Heart left ventricle (tissue), 16 donors: ENCODE results near the gene LRRC55. TPM values are rescaled to one million over a fixed set of nuclear protein-coding genes. Genes with fewer than 3 reads are reported as not detected.

Source experiments
- ATAC-seq, 4 donors: fragments of 200-7000 bp; cut with Tn5 transposase; one replicate each; pipeline ENCODE4 v1.9.1; 2020 to 2022; ENCODE audit warnings: moderate library complexity in 4 of 4, mild to moderate bottlenecking in 3 of 4, moderate number of reproducible peaks in 1 of 4
- DNase-seq, 5 donors: peaks; one replicate each; pipeline ENCODE4 v3.0.0-alpha.2; 2020
- H3K27ac ChIP-seq, 12 donors: fragments of 200-600 bp; sonication (generic) in 4 of 12; one replicate each; pipeline versions ENCODE4 v1.5.0 to v1.8.0; 2016 to 2022; ENCODE audit warnings: mild to moderate bottlenecking in 2 of 12
- H3K27me3 ChIP-seq, 9 donors: fragments of 200-600 bp; sonication (generic) in 2 of 9; one replicate each; pipeline versions ENCODE4 v1.5.1 to v1.8.0; 2016 to 2022; ENCODE audit warnings: mild to moderate bottlenecking in 3 of 9
- H3K36me3 ChIP-seq, 9 donors: fragments of 200-600 bp; sonication (generic) in 2 of 9; one replicate each; pipeline versions ENCODE4 v1.5.0 to v1.8.0; 2018 to 2022; ENCODE audit warnings: mild to moderate bottlenecking in 2 of 9
- H3K4me1 ChIP-seq, 12 donors: fragments of 200-600 bp; sonication (generic) in 4 of 12; one replicate each; pipeline versions ENCODE4 v1.5.0 to v1.8.0; 2016 to 2022; ENCODE audit warnings: mild to moderate bottlenecking in 3 of 12
- H3K4me3 ChIP-seq, 12 donors: fragments of 200-600 bp; sonication (generic) in 4 of 12; one replicate each; pipeline versions ENCODE4 v1.5.0 to v1.8.0; 2017 to 2022; ENCODE audit warnings: mild to moderate bottlenecking in 9 of 12, moderate library complexity in 4 of 12
- H3K9me3 ChIP-seq, 12 donors: fragments of 200-600 bp; sonication (generic) in 4 of 12; one replicate each; pipeline versions ENCODE4 v1.5.0 to v1.8.0; 2016 to 2022; ENCODE audit warnings: mild to moderate bottlenecking in 1 of 12
- CTCF ChIP-seq, 12 donors: fragments of 200-600 bp; sonication (generic) in 4 of 12; IDR thresholded peaks; one replicate each; pipeline versions ENCODE4 v1.5.0 to v1.8.0; 2018 to 2022; ENCODE audit warnings: antibody characterized with exemption in 12 of 12, mild to moderate bottlenecking in 5 of 12
- POLR2A ChIP-seq, 2 donors: fragments of 450-650 bp; IDR thresholded peaks; one replicate each; pipeline ENCODE4 v1.6.1; 2017; ENCODE audit warnings: antibody characterized with exemption in 2 of 2, mild to moderate bottlenecking in 2 of 2, moderate library complexity in 2 of 2
- WGBS, 4 donors: extraction: QIAGEN DNeasy Blood & Tissue Kit in 2 of 4; methylation state at CpG; one replicate each; pipeline versions ENCODE4 v1.1.5 to v1.1.7; 2013 to 2018; 5-methylcytosine and 5-hydroxymethylcytosine counted together
- intact Hi-C, 10 donors: fragments of 100-400 bp; cut with DNase I; formaldehyde crosslinking; loops; one replicate each; pipeline versions ENCODE4 v1.11.1 to v1.14.2; 2022
- polyA plus RNA-seq, 2 donors: library from polyadenylated mRNA; stranded (reverse); fragments of 200-250 nt; gene quantifications; one replicate each; pipeline ENCODE4 v1.2.3, GENCODE V29; 2013
- total RNA-seq, 9 donors: library from RNA; depleted of rRNA in 2 of 9; stranded (reverse); fragments of >200 nt in 2 of 9; fragmentation: NEBNext Ultra II Directional in 3 of 9; extraction: Animal tissue kit (Norgen Biotek cat#: 25700) in 3 of 9; gene quantifications; one replicate each; pipeline versions ENCODE4 v1.1.0 to v1.2.4, GENCODE V29; 2016 to 2023
- donor health status: ischemic (EF 13 %, LVEDD 7.1; RV severe dilation, severe dysfunction).
- donor health status: healthy with polysubstance abuse.
- donor health status: DM: no; HTN: yes; CAD: no.
- donor health status: DM: no; HTN: no; CAD: no.
- donor health status: ischemic (EF 25% LVEDD 6.9; RV normal size, moderate dysfunction).
- donor health status: ischemic (EF 25% LVEDD 5.7; RV mildly dilated, moderate dysfunction).
- donor health status: healthy.
- donor health status: DM: yes; HTN: yes; CAD: no.
- donor health status: ischemic (EF 35%, LVEDD 5.7; RV mildly dilated, moderate dysfunction).
- donor health status: nonischemic (EF 11% LVEDD 7.7; RV severe dilation, severe dysfunction).
- donor health status: DM: yes; HTN: yes; CAD: no.
- donor health status: PGD.
- donor health status: ischemic (EF 29% LVEDD 5.4; RV normal size, mild dysfunction).
- donor health status: nonischemic (EF 23%, LVEDD 6.1; RV moderate dilation, normal function).

Gene LRRC55
- total and polyA plus RNA-seq, 11 donors = 0.07 to 1.1 (median 0.26) TPM; not detected in 3

- no peak for ATAC-seq
- TF ChIP-seq CTCF (IDR thresholded peaks at IDR 0.05) (no peak), POLR2A (IDR thresholded peaks at IDR 0.05) (no peak)
- WGBS, 4 donors = 98 to 100% (median 99%) methylated on average over 3 of the region's 3 CpGs
- DNase-seq = no peak
- no peaks in the 10 kb centered on the region for H3K36me3 ChIP-seq
- peaks cover 0 to 5% (median 0%) of the 10 kb centered on the region in 12 donors for H3K4me1 ChIP-seq
- no peaks in the 10 kb centered on the region for H3K27me3 ChIP-seq
- intact Hi-C loops = loop anchor here in 3 of 10 donors (10.0 kb wide), 2 partner anchors 60 to 70 kb away; no protein-coding TSS in a partner anchor
- no peak overlapping the region for H3K27ac ChIP-seq
- peaks cover 0 to 7% (median 0%) of the 10 kb centered on the region in 12 donors for H3K9me3 ChIP-seq
- no peak overlapping the region for H3K4me3 ChIP-seq
Observed at GRCh38 chr11:57135020-57135751, 46.6 kb upstream of the LRRC55 start.

- intact Hi-C loops = loop anchor here in 1 of 10 donors (10.0 kb wide), 1 partner anchor 296 kb away; no protein-coding TSS in a partner anchor
- no peak for DNase-seq
- Histone ChIP-seq H3K4me1 (no peaks in the 10 kb centered on the region), H3K4me3 (no peak overlapping the region), H3K36me3 (no peaks in the 10 kb centered on the region), H3K27ac (no peak overlapping the region), H3K9me3 (peaks cover 0 to 7% (median 0%) of the 10 kb centered on the region in 12 donors), H3K27me3 (no peaks in the 10 kb centered on the region)
- TF ChIP-seq CTCF (IDR thresholded peaks at IDR 0.05) (no peak), POLR2A (IDR thresholded peaks at IDR 0.05) (no peak)
- 47 to 77% (median 74%) methylated on average over 2 of the region's 2 CpGs for WGBS, 4 donors
- no peak for ATAC-seq
Observed at GRCh38 chr11:57140568-57140967, 41.2 kb upstream of the LRRC55 start.

- H3K9me3 ChIP-seq = peaks cover 0 to 5% (median 0%) of the 10 kb centered on the region in 12 donors
- no peak overlapping the region for H3K27ac ChIP-seq
- H3K4me3 ChIP-seq = no peak overlapping the region
- H3K36me3 ChIP-seq = no peaks in the 10 kb centered on the region
- no peaks in the 10 kb centered on the region for H3K4me1 ChIP-seq
- H3K27me3 ChIP-seq = no peaks in the 10 kb centered on the region
- WGBS, 4 donors = 83 to 95% (median 84%) methylated on average over 4 of the region's 4 CpGs
- DNase-seq (no peak), ATAC-seq (no peak)
- no peak for TF ChIP-seq CTCF (IDR thresholded peaks at IDR 0.05)
- TF ChIP-seq POLR2A (IDR thresholded peaks at IDR 0.05) = no peak
- intact Hi-C loops = loop anchor here in 1 of 10 donors (10.0 kb wide), 1 partner anchor 299 kb away; no protein-coding TSS in a partner anchor
Observed at GRCh38 chr11:57143459-57143858, 38.3 kb upstream of the LRRC55 start.

- WGBS, 4 donors = 48 to 66% (median 56%) methylated on average over 5 of the region's 5 CpGs
- no peaks in the 10 kb centered on the region for H3K27me3 ChIP-seq
- TF ChIP-seq POLR2A (IDR thresholded peaks at IDR 0.05) (no peak), CTCF (IDR thresholded peaks at IDR 0.05) (no peak)
Observed at GRCh38 chr11:57144075-57144474, 37.7 kb upstream of the LRRC55 start.

More at GRCh38 chr11:57144075-57144474, 37.7 kb upstream of the LRRC55 start:
- no peaks in the 10 kb centered on the region for H3K9me3 ChIP-seq
- H3K36me3 ChIP-seq = no peaks in the 10 kb centered on the region
- no peak for ATAC-seq
- no peak overlapping the region for H3K27ac ChIP-seq
- H3K4me1 ChIP-seq = no peaks in the 10 kb centered on the region
- intact Hi-C loops = loop anchor here in 1 of 10 donors (10.0 kb wide), 1 partner anchor 299 kb away; no protein-coding TSS in a partner anchor
- no peak overlapping the region for H3K4me3 ChIP-seq
- no peak for DNase-seq
